NOMO-1 treated with DMSO at 0.1 percent for 48 hours (cell line): ENCODE results near the gene LRRC32.

Experiments
- DNase-seq: peaks from one replicate; lab custom pipeline; 2025; ENCODE audit not compliant: unreplicated experiment; lab: John Stamatoyannopoulos, UW

LRRC32 gene

DNA sequence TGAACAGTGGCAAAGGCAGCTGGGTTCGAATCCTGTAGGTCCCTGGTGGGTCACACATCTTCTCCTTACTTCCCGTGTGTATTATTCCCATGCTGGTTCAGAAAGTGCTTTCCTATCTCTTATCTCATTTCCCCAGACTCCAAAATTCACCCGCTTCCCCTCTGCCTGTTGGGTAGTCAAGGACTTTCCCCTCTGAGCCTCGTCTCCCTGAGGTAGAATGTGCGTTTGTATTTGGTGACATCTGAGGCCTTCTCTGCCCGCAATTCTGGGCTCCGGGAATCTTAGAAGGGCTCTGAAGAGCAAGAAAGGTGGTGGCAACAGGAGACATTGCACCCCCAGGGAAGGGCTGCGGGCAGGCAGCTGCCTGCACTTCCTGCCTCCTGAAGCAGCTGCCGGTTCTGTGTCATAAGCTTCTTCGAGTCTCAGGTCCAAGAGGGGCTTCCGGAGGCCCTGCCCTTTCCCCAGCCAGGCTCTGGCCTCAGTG, 5.9 kb downstream of the LRRC32 start:
- no peak for DNase-seq

DNA sequence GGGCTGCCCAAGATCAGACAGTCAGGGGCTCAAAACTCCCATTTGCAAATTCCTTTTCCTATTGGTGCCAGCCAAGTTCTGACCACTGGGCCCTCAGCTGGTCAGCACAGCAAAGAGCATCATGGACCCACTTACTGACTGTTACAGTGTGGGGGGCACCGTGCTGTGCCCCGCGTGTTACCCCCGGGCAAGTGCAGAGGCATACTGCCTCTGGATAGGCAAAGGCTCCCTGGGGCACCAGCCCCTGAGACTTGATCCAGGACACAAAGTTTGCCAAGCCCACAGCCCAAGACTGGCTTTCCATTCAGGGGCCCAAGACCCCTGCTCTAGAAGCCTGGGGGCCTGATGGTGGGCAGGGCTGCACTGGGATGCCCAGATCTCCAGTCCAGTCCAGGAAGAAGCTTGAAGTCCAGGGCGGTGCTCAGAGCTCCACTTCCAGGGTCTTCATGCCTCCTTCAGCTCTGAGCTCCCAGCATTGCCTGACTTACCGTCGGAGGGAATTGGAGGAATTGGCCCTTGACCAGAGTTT, 6.6 kb downstream of the LRRC32 start:
- no peak for DNase-seq

DNA sequence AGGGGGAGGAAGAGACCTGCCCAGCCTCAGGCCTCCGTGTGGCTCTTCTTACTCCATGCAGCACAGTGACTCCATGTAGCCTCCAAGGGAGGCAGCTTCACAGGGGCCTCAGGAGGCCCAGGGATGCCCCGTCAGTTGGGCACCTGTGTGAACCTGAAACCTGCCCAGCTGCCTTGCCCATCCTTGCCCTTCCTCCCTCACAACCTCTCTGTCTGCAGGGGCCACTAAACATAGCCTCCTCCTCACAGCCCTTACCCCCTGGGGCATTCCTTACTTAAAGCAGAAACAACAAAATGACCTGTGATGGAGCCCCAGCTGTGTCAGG, 7.1 kb downstream of the LRRC32 start:
- DNase-seq, result no peak

DNA sequence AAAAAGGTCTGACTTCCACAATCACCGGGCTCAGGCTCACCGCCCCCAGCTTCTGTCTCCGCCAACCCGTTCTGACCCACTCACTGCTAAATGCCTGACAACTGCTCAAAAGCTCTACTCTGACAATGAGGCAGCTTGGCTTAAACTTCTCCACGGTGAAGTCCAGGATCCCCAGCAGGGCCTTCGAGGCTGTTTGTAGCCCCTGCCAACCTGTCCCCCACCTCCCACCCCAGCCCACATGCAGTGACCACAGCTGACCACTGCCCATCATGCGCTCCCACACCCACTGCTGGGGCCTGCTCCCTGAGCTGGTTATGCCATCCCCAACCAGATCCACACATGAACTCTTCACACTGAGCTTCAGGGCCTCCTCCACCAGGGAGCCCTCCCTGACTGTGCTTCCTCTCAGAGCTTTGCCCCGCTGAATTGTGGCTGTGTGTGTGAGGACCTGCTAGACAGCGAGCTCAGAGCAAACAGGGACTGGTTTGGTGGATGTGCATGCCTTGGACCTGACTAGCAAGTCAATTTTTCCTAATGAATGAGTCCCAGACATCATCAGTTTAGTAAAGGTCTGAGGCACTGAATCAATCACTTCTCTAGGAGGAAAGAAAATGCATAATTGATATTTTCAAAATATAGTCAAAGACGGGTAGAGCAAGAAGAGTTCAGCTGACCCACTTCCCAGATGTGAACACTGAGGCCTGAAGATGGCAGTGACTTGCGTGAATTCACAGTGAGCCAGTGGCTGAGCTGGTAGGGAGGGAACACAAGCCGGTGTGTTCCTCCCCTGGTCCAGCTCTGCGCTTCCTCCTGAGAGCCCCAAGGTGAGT, 7.7 kb downstream of the LRRC32 start:
- no peak for DNase-seq

GRCh38 chr11:76661834-76662434, 8.6 kb downstream of the LRRC32 start:
- no peak for DNase-seq

DNA sequence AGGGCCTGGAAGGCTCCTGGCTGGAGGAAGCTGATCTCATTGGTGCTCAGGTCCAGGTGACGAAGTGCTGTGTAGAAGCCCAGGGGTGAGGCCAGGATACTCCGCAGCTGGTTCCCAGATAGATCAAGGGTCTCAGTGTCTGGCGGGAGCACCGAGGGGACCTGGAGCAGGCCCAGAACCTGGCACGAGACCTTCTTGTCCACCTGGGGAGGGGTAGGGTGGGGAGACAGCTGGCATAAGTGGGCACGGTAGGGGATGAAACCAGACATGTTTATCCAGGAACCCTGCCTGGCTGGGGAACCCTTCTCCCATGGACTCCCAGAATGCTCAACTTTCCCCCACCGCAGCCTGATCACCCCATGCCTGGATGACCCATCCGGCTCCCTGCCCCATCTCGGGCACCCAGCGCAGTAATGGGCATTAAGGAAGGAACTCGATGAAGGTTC, 9.2 kb downstream of the LRRC32 start:
- DNase-seq, result no peak

GRCh38 chr11:76660533-76661305, 9.8 kb downstream of the LRRC32 start:
- DNase-seq, result no peak

DNA sequence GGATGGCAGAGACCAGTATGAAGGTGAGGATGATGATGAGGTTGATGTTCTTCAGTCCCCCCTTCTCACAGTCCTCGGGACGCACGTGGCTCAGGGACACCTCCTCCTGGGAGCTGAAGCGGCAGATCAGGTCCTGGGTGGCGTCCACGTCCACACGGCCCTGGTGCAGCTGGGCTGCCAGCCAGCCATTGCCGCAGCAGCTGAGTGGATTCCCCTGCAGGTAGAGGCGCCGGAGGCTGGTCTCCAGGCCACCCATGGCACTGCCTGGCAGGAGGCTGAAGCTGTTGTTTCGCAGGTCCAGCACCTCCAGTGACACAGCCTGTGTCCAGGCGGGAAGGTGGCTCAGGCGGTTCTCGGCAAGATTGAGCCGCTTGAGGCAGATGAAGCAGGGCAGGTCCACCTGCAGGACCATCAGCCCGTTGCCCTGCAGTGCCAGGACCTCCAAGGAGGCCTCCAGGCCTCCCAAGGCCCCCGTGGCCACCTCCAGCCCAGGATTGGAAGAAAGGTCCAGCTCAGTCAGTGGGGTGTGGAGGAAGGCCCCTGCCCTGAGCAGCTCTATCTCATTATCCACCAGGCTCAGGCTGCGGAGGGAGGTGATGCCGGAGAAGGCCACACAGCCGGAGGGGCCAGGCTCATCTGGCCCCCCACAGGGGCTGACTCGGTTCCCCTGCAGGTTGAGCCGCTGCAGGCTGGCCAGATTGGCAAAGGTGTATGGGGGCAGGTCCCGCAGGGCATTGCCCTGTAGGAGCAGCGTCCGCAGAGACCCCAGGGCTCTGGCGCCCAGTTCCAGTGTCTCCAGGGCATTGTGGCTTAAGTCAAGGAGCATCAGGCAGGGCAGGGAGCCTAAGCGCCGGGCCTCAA, 10.6 kb downstream of the LRRC32 start:
- DNase-seq, result no peak

DNA sequence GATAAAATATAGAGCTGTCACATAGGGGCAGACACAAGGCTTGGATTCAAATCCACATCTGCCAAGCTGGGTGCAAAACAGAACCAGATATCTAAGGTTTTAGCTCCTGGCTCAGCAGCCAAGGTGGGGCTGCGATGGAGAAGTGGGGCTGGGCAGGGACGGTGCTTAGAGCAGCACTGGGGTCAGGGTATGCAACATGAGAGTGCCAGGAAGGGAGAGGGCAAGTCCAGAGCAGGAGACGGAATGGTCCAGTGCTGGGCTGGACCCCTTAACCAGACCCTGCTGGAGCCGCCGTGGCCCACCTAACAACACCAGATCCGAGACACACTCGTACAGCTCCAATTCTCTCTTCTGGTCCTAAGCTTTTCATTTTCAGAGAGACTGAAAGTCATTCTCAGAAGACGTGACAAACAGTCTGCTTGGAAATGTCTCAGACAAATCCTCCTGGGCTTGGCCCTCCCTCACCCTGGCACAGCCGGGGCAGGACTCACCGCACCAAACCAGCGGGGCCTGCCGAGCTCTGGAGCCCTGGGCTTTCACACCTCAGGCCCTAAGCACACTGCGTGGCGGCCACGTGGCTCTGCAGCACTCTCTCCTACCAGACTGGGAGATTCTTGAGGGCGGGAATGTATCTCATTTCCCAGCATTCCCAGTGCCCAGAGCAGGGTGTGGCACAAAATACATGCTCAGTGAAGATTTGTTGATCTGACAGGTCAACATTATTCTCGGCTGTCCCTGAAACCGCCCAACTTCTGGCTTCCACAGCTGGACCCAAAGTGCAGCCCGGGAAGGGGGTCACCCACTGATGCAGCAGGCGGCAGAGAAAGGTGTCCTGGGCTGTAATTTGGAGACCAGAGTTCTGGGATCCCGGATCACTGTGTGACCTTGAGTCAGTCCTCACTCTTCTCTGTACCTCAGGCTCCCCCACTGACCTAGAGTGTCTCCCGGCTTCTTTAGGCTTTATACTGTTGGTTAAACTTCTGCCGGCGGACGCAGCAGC, 11.6 kb downstream of the LRRC32 start:
- no peak for DNase-seq

DNA sequence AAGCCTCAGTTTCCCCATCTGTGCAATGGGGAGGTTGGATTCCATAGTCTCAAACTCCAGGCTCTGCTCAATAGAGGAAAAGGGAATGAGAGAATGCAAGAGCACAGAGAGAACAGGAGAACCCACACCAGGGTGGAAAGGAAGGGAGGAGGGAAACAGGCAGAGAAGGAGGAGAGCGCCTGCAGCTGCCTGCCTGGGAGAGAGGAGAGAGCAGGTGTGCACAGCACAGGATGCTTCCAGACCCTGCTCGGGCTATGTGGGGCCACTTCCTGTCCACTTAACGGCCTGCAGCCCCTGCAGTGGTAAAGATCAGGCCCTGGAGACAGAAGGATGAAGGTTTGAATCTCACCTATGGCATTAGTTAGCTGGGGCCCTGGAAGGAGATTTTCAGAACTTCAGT, 12.3 kb downstream of the LRRC32 start:
- DNase-seq, result peak; percentile 5

- no peak for DNase-seq
Observed at GRCh38 chr11:76657187-76658170, 13.1 kb downstream of the LRRC32 start.

GRCh38 chr11:76656571-76657081, 13.9 kb downstream of the LRRC32 start:
- DNase-seq, result no peak

DNA sequence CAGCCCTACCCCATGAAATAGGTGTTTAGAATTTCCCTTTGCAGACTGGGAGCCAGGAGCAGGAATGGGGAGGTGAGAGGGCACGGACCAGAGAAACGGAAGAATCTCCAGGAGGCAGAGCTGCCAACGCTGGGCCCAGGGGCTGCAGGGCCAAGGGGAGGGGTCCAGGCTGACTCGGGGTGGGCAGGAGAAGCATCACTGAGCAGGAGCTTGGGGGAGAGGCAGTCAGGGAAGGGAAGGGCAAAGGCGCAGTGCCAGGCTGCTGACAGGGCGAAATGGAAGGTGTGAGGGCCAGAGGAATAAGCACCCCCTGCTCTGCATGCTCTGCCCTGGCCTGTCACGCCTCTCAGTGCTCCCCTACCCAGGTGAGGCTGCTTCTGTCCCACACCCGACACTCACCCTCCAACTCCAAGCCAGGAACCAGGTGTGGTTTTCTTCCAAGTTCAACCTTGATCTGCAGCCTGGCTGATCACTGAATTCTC, 14.5 kb downstream of the LRRC32 start:
- DNase-seq, result no peak

DNA sequence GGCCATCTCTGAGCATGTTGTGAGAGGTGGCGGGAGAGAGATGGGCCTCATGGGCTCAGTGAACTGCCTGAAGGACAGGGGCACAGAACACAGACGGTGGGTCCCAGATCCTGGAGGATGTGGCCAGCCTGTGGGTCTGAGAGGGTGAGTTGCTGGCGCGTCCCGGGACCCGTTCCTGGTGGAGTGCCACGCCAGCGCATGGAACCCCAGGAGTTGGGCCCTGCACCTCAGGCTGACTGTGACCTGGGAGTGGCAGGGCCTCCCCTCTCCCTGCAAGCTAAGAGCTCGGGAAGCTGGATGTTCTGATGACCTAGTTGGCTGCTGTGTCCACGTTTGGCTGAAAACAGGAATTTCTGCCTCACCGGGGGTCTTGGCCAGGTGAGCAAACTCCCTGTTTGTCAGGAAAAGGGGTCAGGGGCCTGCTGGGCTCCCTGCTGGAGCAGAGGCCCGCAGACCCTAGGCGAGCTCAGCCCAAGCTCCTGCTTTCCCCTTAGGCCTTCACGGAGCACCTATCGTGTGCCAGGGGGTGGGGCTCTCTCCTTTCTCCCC, 15.0 kb downstream of the LRRC32 start:
- DNase-seq, result no peak

- no peak for DNase-seq
Observed at GRCh38 chr11:76654980-76655379, 15.6 kb downstream of the LRRC32 start.

DNA sequence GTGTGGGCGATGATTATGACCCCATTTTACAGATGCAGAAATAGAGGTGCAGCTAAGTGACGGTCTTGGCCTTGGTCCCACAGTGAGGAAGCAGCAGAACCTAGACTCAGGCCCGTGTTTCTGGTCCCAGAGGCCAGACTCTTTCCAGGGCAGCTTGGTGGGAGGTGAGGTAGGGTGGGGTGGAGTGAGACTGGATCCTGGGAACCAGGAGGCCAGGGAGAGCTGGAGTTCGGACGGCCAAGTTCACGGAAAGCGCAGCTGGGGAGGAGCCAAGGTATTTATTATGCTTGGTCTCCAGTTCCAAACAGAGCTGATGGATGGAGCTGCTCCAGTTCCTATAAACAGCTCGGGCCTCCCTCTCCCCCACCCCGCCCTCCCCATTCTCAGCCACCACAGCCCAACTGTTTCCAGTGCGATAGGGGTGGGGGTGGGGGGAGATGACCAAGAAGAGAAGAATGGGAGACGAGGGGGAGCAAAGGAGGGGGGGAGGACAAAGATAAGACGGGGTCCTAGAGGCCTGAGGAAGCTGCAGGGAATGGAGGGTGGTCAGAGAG, 16.2 kb downstream of the LRRC32 start:
- no peak for DNase-seq

GRCh38 chr11:76653674-76654284, 16.8 kb downstream of the LRRC32 start:
- DNase-seq, result no peak
